Neural crest cell (in vitro differentiated cells): Measurements from ENCODE around the gene CYTL1. TPM values are rescaled to one million over a fixed set of nuclear protein-coding genes. Genes with fewer than 3 reads are reported as not detected.

Experiments used
- DNase-seq: peaks from one replicate; pipeline ENCODE4 v3.0.0; 2021; ENCODE audit warnings: low read depth, mixed read lengths, low spot score
- H3K27ac Mint-ChIP-seq: one replicate; pipeline ENCODE4 v1.8.0; 2021; ENCODE audit warnings: mild to moderate bottlenecking, mixed read lengths; ENCODE audit not compliant: unreplicated experiment
- H3K27me3 Mint-ChIP-seq: 2 replicates; pipeline ENCODE4 v1.8.0; 2021; ENCODE audit warnings: low read depth, mild to moderate bottlenecking, mixed read lengths
- H3K36me3 Mint-ChIP-seq: 2 replicates; pipeline ENCODE4 v1.8.0; 2021; ENCODE audit warnings: low read depth, mild to moderate bottlenecking, mixed read lengths
- H3K4me1 Mint-ChIP-seq: 2 replicates; pipeline ENCODE4 v1.8.0; 2021; ENCODE audit warnings: mixed read lengths
- H3K4me3 Mint-ChIP-seq: one replicate; pipeline ENCODE4 v1.8.0; 2021; ENCODE audit warnings: mild to moderate bottlenecking, mixed read lengths
- H3K9me3 Mint-ChIP-seq: 2 replicates; pipeline ENCODE4 v1.8.0; 2021; ENCODE audit warnings: mixed read lengths
- CTCF ChIP-seq: fragments of 200-600 bp; sonication (generic); conservative IDR thresholded peaks from 2 replicates; pipeline ENCODE4 v1.5.0; 2021; ENCODE audit warnings: antibody characterized with exemption, mild to moderate bottlenecking
- total RNA-seq: library from RNA; stranded (reverse); gene quantifications from 2 replicates; pipeline ENCODE4 v1.2.1, GENCODE V29; 2021

The CYTL1 gene
- total RNA-seq, 1 donor from 2014 or later = 13.2 TPM

GRCh38 chr4:5032813-5033212 lies 13.6 kb upstream of the CYTL1 start:
- H3K36me3 Mint-ChIP-seq = no peaks in the 10 kb centered on the region
- H3K4me3 Mint-ChIP-seq = no peak overlapping the region
- DNase-seq = no peak
- H3K27ac Mint-ChIP-seq = no peak overlapping the region
- no peaks in the 10 kb centered on the region for H3K9me3 Mint-ChIP-seq
- peaks cover 12% of the 10 kb centered on the region for H3K4me1 Mint-ChIP-seq
- H3K27me3 Mint-ChIP-seq = no peaks in the 10 kb centered on the region
- TF ChIP-seq CTCF = no peak

- TF ChIP-seq CTCF = no peak
- Mint-ChIP-seq H3K27ac (no peak overlapping the region), H3K4me1 (peaks cover 9% of the 10 kb centered on the region), H3K27me3 (peaks cover under 1% of the 10 kb centered on the region), H3K4me3 (no peak overlapping the region), H3K36me3 (no peaks in the 10 kb centered on the region), H3K9me3 (no peaks in the 10 kb centered on the region)
- DNase-seq = no peak
Measured at GRCh38 chr4:5030927-5031326, 11.7 kb upstream of the CYTL1 start.

DNA sequence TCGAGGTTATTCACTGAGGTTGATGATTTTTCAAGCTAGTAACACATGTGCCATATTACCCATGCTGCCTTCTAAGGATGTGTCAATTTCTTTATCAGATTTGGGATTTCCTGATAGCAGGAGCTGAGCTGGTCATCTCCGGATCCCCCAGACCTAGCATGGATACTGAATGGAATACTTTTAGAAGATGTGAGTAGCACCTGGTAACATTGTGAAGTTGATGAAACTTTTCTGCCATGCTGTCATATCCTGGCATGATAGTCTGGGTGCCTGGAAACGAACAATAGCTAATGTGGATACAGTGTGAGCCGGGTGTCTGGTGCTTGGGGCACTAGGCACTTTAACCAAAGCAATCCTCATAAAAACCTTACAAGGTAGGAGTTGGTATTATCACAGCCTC lies 11.0 kb upstream of the CYTL1 start:
- no peak for TF ChIP-seq CTCF
- Mint-ChIP-seq H3K36me3 (no peaks in the 10 kb centered on the region), H3K4me3 (no peak overlapping the region), H3K27me3 (peaks cover 3% of the 10 kb centered on the region), H3K27ac (no peak overlapping the region), H3K4me1 (peaks cover 8% of the 10 kb centered on the region), H3K9me3 (no peaks in the 10 kb centered on the region)
- no peak for DNase-seq

- Mint-ChIP-seq H3K27ac (no peak overlapping the region), H3K4me1 (peaks cover 8% of the 10 kb centered on the region), H3K4me3 (no peak overlapping the region), H3K27me3 (peaks cover 3% of the 10 kb centered on the region), H3K36me3 (no peaks in the 10 kb centered on the region), H3K9me3 (no peaks in the 10 kb centered on the region)
- no peak for TF ChIP-seq CTCF
- no peak for DNase-seq
Measured at GRCh38 chr4:5029447-5029846, 10.2 kb upstream of the CYTL1 start.

- Mint-ChIP-seq H3K27ac (no peak overlapping the region), H3K27me3 (peaks cover 3% of the 10 kb centered on the region), H3K9me3 (no peaks in the 10 kb centered on the region), H3K4me1 (peaks cover 2% of the 10 kb centered on the region), H3K36me3 (no peaks in the 10 kb centered on the region), H3K4me3 (no peak overlapping the region)
- TF ChIP-seq CTCF = no peak
- DNase-seq = no peak
Measured at GRCh38 chr4:5028480-5028879, 9.2 kb upstream of the CYTL1 start.

- no peak for TF ChIP-seq CTCF
- Mint-ChIP-seq H3K27ac (no peak overlapping the region), H3K4me1 (no peaks in the 10 kb centered on the region), H3K36me3 (no peaks in the 10 kb centered on the region), H3K9me3 (peaks cover 3% of the 10 kb centered on the region), H3K4me3 (no peak overlapping the region), H3K27me3 (peaks cover 3% of the 10 kb centered on the region)
- DNase-seq = no peak
Measured at GRCh38 chr4:5027346-5027745, 8.1 kb upstream of the CYTL1 start.
